Epithelial cell of esophagus (primary cell): ENCODE data around the gene SPINT2.
A peak's percentile ranks its signal among the peaks of the same experiment; 100 is the strongest.

Source experiments
- DNase-seq: peaks from one replicate; pipeline ENCODE4 v3.0.0; 2010; ENCODE audit warnings: low read depth
- H3K4me3 ChIP-seq: 2 replicates; pipeline ENCODE4 v1.5.1; 2011; ENCODE audit warnings: mild to moderate bottlenecking, low read length, control low read depth
- CTCF ChIP-seq: IDR thresholded peaks from 2 replicates; pipeline ENCODE4 v1.5.1; 2011; ENCODE audit warnings: low read depth, mild to moderate bottlenecking, low read length, control low read depth, inconsistent platforms; ENCODE audit not compliant: insufficient read depth; ENCODE audit errors: missing control alignments

Gene SPINT2

DNA sequence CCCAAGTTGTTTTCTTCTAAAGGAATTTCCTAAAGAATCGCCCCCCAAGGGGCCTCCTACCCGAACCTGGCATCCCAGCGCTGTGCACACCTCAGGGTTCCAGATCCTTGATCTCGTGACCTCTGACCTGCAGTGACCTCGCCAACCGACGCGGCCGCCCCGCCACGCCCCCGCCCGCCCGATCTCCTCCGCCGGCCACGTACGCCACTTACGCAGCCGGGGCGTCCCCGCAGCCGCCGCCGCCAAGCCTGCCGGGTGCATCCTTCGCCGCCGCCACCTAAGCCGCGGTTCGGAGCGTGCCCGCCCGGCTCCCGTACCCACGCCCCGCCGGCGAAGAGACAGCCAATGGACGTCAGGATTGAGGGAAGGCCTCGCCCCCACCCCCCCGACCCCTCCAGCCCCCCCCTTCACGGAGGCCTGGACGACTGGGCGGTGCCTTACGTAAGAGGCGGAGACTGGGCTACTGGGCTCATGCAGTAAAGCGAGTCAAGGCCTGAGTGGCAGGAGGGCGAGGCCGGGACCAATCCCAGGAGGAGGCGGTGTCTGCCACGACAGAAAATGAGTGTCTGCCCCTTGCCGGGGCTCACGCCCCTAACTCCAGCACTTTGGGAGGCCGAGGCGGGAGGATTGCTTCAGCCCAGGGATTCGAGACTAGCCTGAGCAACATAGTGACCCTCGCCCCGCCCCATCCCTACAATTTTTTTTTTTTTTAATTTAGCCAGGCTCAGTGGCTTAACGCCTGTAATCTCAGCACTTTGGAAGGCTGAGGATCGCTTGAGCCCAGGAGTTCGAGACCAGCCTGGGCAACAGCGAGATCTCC is 51.5 kb downstream of the SPINT2 start, which contains the start of gene YIF1B:
YIF1B (minus strand) TSS at position 291 of the 820 bp plus-strand sequence; CDS start at position 261, 30 bp downstream.
- peak within 1 kb of the TSS; percentile 65 for H3K4me3 ChIP-seq
- peak; percentile 98 for DNase-seq
- peak; percentile 7 for TF ChIP-seq CTCF

DNA sequence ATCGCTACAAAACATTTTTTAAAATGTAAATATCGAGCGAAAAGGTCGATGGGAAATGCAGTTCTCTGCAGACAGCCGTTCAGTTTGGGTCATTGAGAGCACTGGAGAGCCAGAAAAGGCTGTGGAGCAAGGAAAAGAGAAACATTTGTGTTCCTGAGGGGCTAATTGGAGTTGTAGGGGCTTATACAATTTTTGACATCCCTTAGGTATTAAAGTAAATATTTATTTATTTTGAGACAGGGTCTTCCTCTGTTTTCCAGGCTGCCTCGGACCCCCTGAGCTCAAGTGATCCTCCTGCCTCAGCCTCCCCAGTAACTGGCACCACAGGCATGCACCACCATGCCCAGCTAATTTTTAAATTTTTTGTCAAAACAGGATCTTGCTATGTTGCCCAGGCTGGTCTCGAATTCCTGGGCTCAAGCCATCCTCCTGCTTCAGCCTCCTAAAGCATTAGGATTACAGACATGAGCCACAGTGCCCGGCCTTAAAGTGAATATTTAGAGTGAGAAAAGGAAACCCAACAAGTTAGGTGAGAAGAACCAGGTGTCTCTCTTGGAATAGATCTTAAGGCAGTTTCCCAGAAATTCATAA is 52.2 kb downstream of the SPINT2 start:
- TF ChIP-seq CTCF, result no peak
- H3K4me3 ChIP-seq, result peak overlapping the region; percentile 25

GRCh38 chr19:38317104-38317612 is 52.8 kb downstream of the SPINT2 start:
- no peak overlapping the region for H3K4me3 ChIP-seq
- no peak for DNase-seq
- no peak for TF ChIP-seq CTCF

More for the DNA sequence above, 52.2 kb downstream of the SPINT2 start:
- no peak for DNase-seq

GRCh38 chr19:38318660-38319059 is 54.3 kb downstream of the SPINT2 start:
- peak overlapping the region; percentile 82 for H3K4me3 ChIP-seq
- DNase-seq, result peak; percentile 75
- no peak for TF ChIP-seq CTCF

GRCh38 chr19:38319421-38320258 is 55.3 kb downstream of the SPINT2 start, which contains the start of gene KCNK6:
Gene KCNK6, plus strand, starts transcription at chr19:38319845. Its CDS starts 106 bp downstream, at chr19:38319951.
- TF ChIP-seq CTCF, result no peak
- peak; percentile 69 for DNase-seq
- H3K4me3 ChIP-seq, result peak within 1 kb of the TSS; percentile 82

GRCh38 chr19:38320969-38321339 is 56.6 kb downstream of the SPINT2 start:
- peak overlapping the region; percentile 82 for H3K4me3 ChIP-seq
- TF ChIP-seq CTCF, result no peak
- no peak for DNase-seq
